Activated CD4-positive, alpha-beta T cell treated with anti-CD3 and anti-CD28 coated beads for 36 hours (primary cell): ENCODE data around the gene MVB12B. TPM values are rescaled to one million over a fixed set of nuclear protein-coding genes. Genes with fewer than 3 reads are reported as not detected.
A peak's percentile ranks its signal among the peaks of the same experiment; 100 is the strongest.

Experiments used
- ATAC-seq: fragments of 200-7000 bp; cut with Tn5 transposase; one replicate; pipeline ENCODE4 v1.10.0; 2021; ENCODE audit warnings: mild to moderate bottlenecking, moderate library complexity
- CTCF ChIA-PET: fragments of 350-600 bp; sonication (Branson Sonifier 250); formaldehyde crosslinking; loops from one replicate; lab custom pipeline; 2021; ENCODE audit warnings: antibody characterized with exemption; lab: Charles Lee
- POLR2A ChIA-PET: fragments of 350-600 bp; sonication (Branson Sonifier 250); formaldehyde crosslinking; loops from one replicate; lab custom pipeline; 2021; ENCODE audit warnings: antibody characterized with exemption, inconsistent platforms; lab: Charles Lee
- DNase-seq: peaks from one replicate; pipeline ENCODE4 v3.0.0-alpha.2; 2020
- H3K27ac Mint-ChIP-seq: one replicate; pipeline ENCODE4 v1.8.0; 2021; ENCODE audit warnings: mixed read lengths
- H3K27me3 Mint-ChIP-seq: one replicate; pipeline ENCODE4 v1.8.0; 2021; ENCODE audit warnings: mixed read lengths
- H3K36me3 Mint-ChIP-seq: one replicate; pipeline ENCODE4 v1.8.0; 2021; ENCODE audit warnings: low read depth, mixed read lengths
- H3K4me1 Mint-ChIP-seq: one replicate; pipeline ENCODE4 v1.8.0; 2021; ENCODE audit warnings: mixed read lengths
- H3K4me3 Mint-ChIP-seq: one replicate; pipeline ENCODE4 v1.8.0; 2021; ENCODE audit warnings: mild to moderate bottlenecking, moderate library complexity, mixed read lengths
- H3K9me3 Mint-ChIP-seq: one replicate; pipeline ENCODE4 v1.8.0; 2021; ENCODE audit warnings: low read depth, mixed read lengths
- intact Hi-C, 2 experiments: fragments of 100-400 bp; cut with DNase I in 1 of 2; cut with micrococcal nuclease in 1 of 2; formaldehyde crosslinking; loops; one replicate each; pipeline versions ENCODE4 v1.14.2 to v1.15.1; 2022 to 2024; cut with DNase I, micrococcal nuclease
- total RNA-seq, 2 experiments: library from RNA; stranded (reverse); gene quantifications; one replicate each; pipeline ENCODE4 v1.2.3, GENCODE V29; 2021

The MVB12B gene
- total RNA-seq, 2 experiments from 2014 or later: 3.0 TPM

- Mint-ChIP-seq H3K4me1 (no peaks in the 10 kb centered on the region), H3K9me3 (peaks cover 2% of the 10 kb centered on the region), H3K27ac (no peak overlapping the region), H3K27me3 (peaks cover 2% of the 10 kb centered on the region), H3K4me3 (no peak overlapping the region), H3K36me3 (peaks cover 2% of the 10 kb centered on the region)
- ATAC-seq (no peak), DNase-seq (no peak)
- intact Hi-C loops: loop anchor here in 1 of 2 experiments (5.0 kb wide), 2 partner anchors 78 to 173 kb away; no protein-coding TSS in a partner anchor
- ChIA-PET CTCF (interaction anchor here (0.6 to 6.7 kb wide), 3 partner anchors 9 to 78 kb away, joined by 3 to 33 read pairs (median 4); no protein-coding TSS in a partner anchor), POLR2A (no interaction called here)
Measured at GRCh38 chr9:126319671-126320070, 7.0 kb upstream of the MVB12B start.

GRCh38 chr9:126320158-126320922 is 6.3 kb upstream of the MVB12B start:
- H3K27me3 Mint-ChIP-seq: peaks cover 2% of the 10 kb centered on the region
- ChIA-PET CTCF (interaction anchor here (0.9 to 6.7 kb wide), 4 partner anchors 8 to 171 kb away, joined by 3 to 33 read pairs (median 4); no protein-coding TSS in a partner anchor), POLR2A (no interaction called here)
- H3K9me3 Mint-ChIP-seq: peaks cover 2% of the 10 kb centered on the region
- no peaks in the 10 kb centered on the region for H3K4me1 Mint-ChIP-seq
- H3K36me3 Mint-ChIP-seq: peaks cover 2% of the 10 kb centered on the region
- no peak overlapping the region for H3K27ac Mint-ChIP-seq
- peak; percentile 69 for ATAC-seq
- H3K4me3 Mint-ChIP-seq: no peak overlapping the region
- intact Hi-C loops: no loop called here
- peak; percentile 16 for DNase-seq

GRCh38 chr9:126321742-126322141 is 4.9 kb upstream of the MVB12B start:
- Mint-ChIP-seq H3K4me3 (no peak overlapping the region), H3K4me1 (peaks cover 4% of the 10 kb centered on the region), H3K27ac (no peak overlapping the region), H3K36me3 (peaks cover 2% of the 10 kb centered on the region), H3K9me3 (peaks cover 2% of the 10 kb centered on the region), H3K27me3 (peaks cover 2% of the 10 kb centered on the region)
- intact Hi-C loops: no loop called here
- no peak for DNase-seq
- POLR2A ChIA-PET: no interaction called here
- ATAC-seq: no peak
- CTCF ChIA-PET: interaction anchor here (0.6 to 6.7 kb wide), 5 partner anchors 15 to 1503 kb away, joined by 3 to 33 read pairs (median 4); no protein-coding TSS in a partner anchor

GRCh38 chr9:126325821-126326220 is 808 bp upstream of the MVB12B start:
- DNase-seq (no peak), ATAC-seq (no peak)
- POLR2A ChIA-PET: no interaction called here
- peaks cover 31% of the 10 kb centered on the region for H3K4me1 Mint-ChIP-seq
- CTCF ChIA-PET: interaction anchor here (0.7 to 1.7 kb wide), 5 partner anchors 13 to 918 kb away, joined by 3 to 10 read pairs (median 3); no protein-coding TSS in a partner anchor
- peak overlapping the region; percentile 47 for H3K27ac Mint-ChIP-seq
- peaks cover 2% of the 10 kb centered on the region for H3K9me3 Mint-ChIP-seq
- intact Hi-C loops: loop anchor here in 1 of 2 experiments (2.0 kb wide), 2 partner anchors 73 to 145 kb away; no protein-coding TSS in a partner anchor
- peaks cover 2% of the 10 kb centered on the region for H3K36me3 Mint-ChIP-seq
- peak overlapping the region; percentile 63 for H3K4me3 Mint-ChIP-seq
- peaks cover 2% of the 10 kb centered on the region for H3K27me3 Mint-ChIP-seq

GRCh38 chr9:126327006-126327713 is 531 bp downstream of the MVB12B start:
- intact Hi-C loops: loop anchor here in 1 of 2 experiments (2.0 kb wide), 2 partner anchors 72 to 144 kb away; no protein-coding TSS in a partner anchor
- H3K27ac Mint-ChIP-seq: no peak overlapping the region
- ChIA-PET CTCF (interaction anchor here (0.8 to 1.8 kb wide), 5 partner anchors 9 to 919 kb away, joined by 3 to 5 read pairs (median 4); no protein-coding TSS in a partner anchor), POLR2A (interaction anchor here (0.7 kb wide), 1 partner anchor 9 kb away, joined by 3 read pairs; no protein-coding TSS in a partner anchor)
- ATAC-seq (peak; percentile 28), DNase-seq (peak; percentile 33)
- peaks cover 2% of the 10 kb centered on the region for H3K36me3 Mint-ChIP-seq
- peaks cover 2% of the 10 kb centered on the region for H3K9me3 Mint-ChIP-seq
- peaks cover 36% of the 10 kb centered on the region for H3K4me1 Mint-ChIP-seq
- peak overlapping the region; percentile 58 for H3K4me3 Mint-ChIP-seq
- H3K27me3 Mint-ChIP-seq: peaks cover 2% of the 10 kb centered on the region

GRCh38 chr9:126327714-126328185 is 1.1 kb downstream of the MVB12B start:
- DNase-seq (no peak), ATAC-seq (no peak)
- peak overlapping the region; percentile 58 for H3K4me3 Mint-ChIP-seq
- H3K4me1 Mint-ChIP-seq: peaks cover 36% of the 10 kb centered on the region
- H3K27me3 Mint-ChIP-seq: peaks cover 2% of the 10 kb centered on the region
- intact Hi-C loops: loop anchor here in 1 of 2 experiments (2.0 kb wide), 2 partner anchors 71 to 143 kb away; no protein-coding TSS in a partner anchor
- H3K36me3 Mint-ChIP-seq: peaks cover 2% of the 10 kb centered on the region
- H3K27ac Mint-ChIP-seq: no peak overlapping the region
- ChIA-PET CTCF (interaction anchor here (0.8 to 1.8 kb wide), 6 partner anchors 8 to 920 kb away, joined by 3 to 5 read pairs (median 4); no protein-coding TSS in a partner anchor), POLR2A (interaction anchor here (0.7 kb wide), 1 partner anchor 9 kb away, joined by 3 read pairs; no protein-coding TSS in a partner anchor)
- peaks cover 2% of the 10 kb centered on the region for H3K9me3 Mint-ChIP-seq

GRCh38 chr9:126328407-126328806 is 1.8 kb downstream of the MVB12B start:
- Mint-ChIP-seq H3K27me3 (peaks cover 2% of the 10 kb centered on the region), H3K4me3 (peak overlapping the region; percentile 58), H3K4me1 (peaks cover 36% of the 10 kb centered on the region), H3K27ac (no peak overlapping the region), H3K36me3 (peaks cover 2% of the 10 kb centered on the region), H3K9me3 (peaks cover 2% of the 10 kb centered on the region)
- intact Hi-C loops: no loop called here
- ATAC-seq (no peak), DNase-seq (no peak)
- ChIA-PET POLR2A (interaction anchor here (0.6 to 0.7 kb wide), 2 partner anchors 48 to 120 kb away, joined by 6 to 10 read pairs; no protein-coding TSS in a partner anchor), CTCF (interaction anchor here (0.7 to 1.8 kb wide), 7 partner anchors 7 to 920 kb away, joined by 3 to 5 read pairs (median 4); no protein-coding TSS in a partner anchor)

- no peaks in the 10 kb centered on the region for H3K36me3 Mint-ChIP-seq
- CTCF ChIA-PET: interaction anchor here (1.1 kb wide), 1 partner anchor 12 kb away, joined by 5 read pairs; no protein-coding TSS in a partner anchor
Measured at GRCh38 chr9:126329476-126330275, 3.0 kb downstream of the MVB12B start.

GRCh38 chr9:126330536-126330935 is 3.9 kb downstream of the MVB12B start:
- H3K36me3 Mint-ChIP-seq: no peaks in the 10 kb centered on the region
- H3K4me3 Mint-ChIP-seq: no peak overlapping the region
- DNase-seq (no peak), ATAC-seq (no peak)
- H3K9me3 Mint-ChIP-seq: no peaks in the 10 kb centered on the region
- H3K27me3 Mint-ChIP-seq: no peaks in the 10 kb centered on the region
- intact Hi-C loops: no loop called here
- ChIA-PET POLR2A (no interaction called here), CTCF (no interaction called here)
- no peak overlapping the region for H3K27ac Mint-ChIP-seq
- peaks cover 36% of the 10 kb centered on the region for H3K4me1 Mint-ChIP-seq

More at GRCh38 chr9:126329476-126330275, 3.0 kb downstream of the MVB12B start:
- intact Hi-C loops: no loop called here
- POLR2A ChIA-PET: no interaction called here
- H3K9me3 Mint-ChIP-seq: no peaks in the 10 kb centered on the region
- no peak overlapping the region for H3K27ac Mint-ChIP-seq
- no peaks in the 10 kb centered on the region for H3K27me3 Mint-ChIP-seq
- no peak overlapping the region for H3K4me3 Mint-ChIP-seq
- peak; percentile 65 for ATAC-seq
- peak; percentile 25 for DNase-seq
- peaks cover 36% of the 10 kb centered on the region for H3K4me1 Mint-ChIP-seq
